Adipocyte (in vitro differentiated cells): Measurements from ENCODE around the gene CEBPB.
A peak's percentile ranks its signal among the peaks of the same experiment; 100 is the strongest.

ENCODE experiments used
- DNase-seq: peaks from one replicate; pipeline ENCODE4 v3.0.0-alpha.2; 2015; ENCODE audit warnings: low read depth
- H3K27me3 ChIP-seq: replicated peaks from 2 replicates; pipeline ENCODE4 v1.7.0; 2013; ENCODE audit warnings: mild to moderate bottlenecking, low read length, moderate library complexity; ENCODE audit not compliant: control insufficient read depth, insufficient read depth
- H3K36me3 ChIP-seq: 2 replicates; pipeline ENCODE4 v1.7.0; 2013; ENCODE audit warnings: low read length, mild to moderate bottlenecking, moderate library complexity; ENCODE audit not compliant: control insufficient read depth, insufficient read depth, severe bottlenecking
- H3K4me1 ChIP-seq: 2 replicates; pipeline ENCODE4 v1.7.0; 2013; ENCODE audit warnings: mild to moderate bottlenecking, low read length, moderate library complexity; ENCODE audit not compliant: control insufficient read depth, insufficient read depth
- H3K4me3 ChIP-seq: 2 replicates; pipeline ENCODE4 v1.7.0; 2013; ENCODE audit warnings: mild to moderate bottlenecking, low read length, moderate library complexity
- H3K9ac ChIP-seq: 2 replicates; pipeline ENCODE4 v1.7.0; 2013; ENCODE audit warnings: mild to moderate bottlenecking, low read length, moderate library complexity
- H3K9me3 ChIP-seq: 2 replicates; pipeline ENCODE4 v1.7.0; 2013; ENCODE audit warnings: mild to moderate bottlenecking, low read length, moderate library complexity; ENCODE audit not compliant: control insufficient read depth

The CEBPB gene

GRCh38 chr20:50216543-50217206 is 26.0 kb downstream of the CEBPB start:
- Histone ChIP-seq H3K4me3 (no peak overlapping the region), H3K4me1 (peaks cover 32% of the 10 kb centered on the region), H3K9me3 (peaks cover 3% of the 10 kb centered on the region), H3K9ac (no peak overlapping the region), H3K36me3 (no peaks in the 10 kb centered on the region), H3K27me3 (no peaks in the 10 kb centered on the region)
- DNase-seq = no peak

- Histone ChIP-seq H3K4me3 (no peak overlapping the region), H3K27me3 (no peaks in the 10 kb centered on the region), H3K4me1 (peaks cover 36% of the 10 kb centered on the region), H3K9me3 (peaks cover 3% of the 10 kb centered on the region), H3K9ac (no peak overlapping the region), H3K36me3 (no peaks in the 10 kb centered on the region)
- no peak for DNase-seq
Observed at GRCh38 chr20:50217207-50217949, 26.7 kb downstream of the CEBPB start.

GRCh38 chr20:50218987-50219435 is 28.4 kb downstream of the CEBPB start:
- Histone ChIP-seq H3K36me3 (no peaks in the 10 kb centered on the region), H3K27me3 (no peaks in the 10 kb centered on the region), H3K4me3 (peak overlapping the region; percentile 9), H3K9ac (peak overlapping the region; percentile 72), H3K9me3 (peaks cover 3% of the 10 kb centered on the region), H3K4me1 (peaks cover 37% of the 10 kb centered on the region)
- no peak for DNase-seq

GRCh38 chr20:50219600-50219999 is 29.0 kb downstream of the CEBPB start:
- no peak overlapping the region for H3K4me3 ChIP-seq
- peak overlapping the region; percentile 72 for H3K9ac ChIP-seq
- H3K4me1 ChIP-seq = peaks cover 42% of the 10 kb centered on the region
- H3K27me3 ChIP-seq = no peaks in the 10 kb centered on the region
- peaks cover 3% of the 10 kb centered on the region for H3K9me3 ChIP-seq
- no peaks in the 10 kb centered on the region for H3K36me3 ChIP-seq
- DNase-seq = no peak

GRCh38 chr20:50220093-50220893 is 29.7 kb downstream of the CEBPB start:
- H3K27me3 ChIP-seq = no peaks in the 10 kb centered on the region
- peaks cover 3% of the 10 kb centered on the region for H3K9me3 ChIP-seq
- H3K9ac ChIP-seq = peak overlapping the region; percentile 72
- H3K4me3 ChIP-seq = no peak overlapping the region
- H3K4me1 ChIP-seq = peaks cover 42% of the 10 kb centered on the region
- DNase-seq = no peak
- H3K36me3 ChIP-seq = no peaks in the 10 kb centered on the region

GRCh38 chr20:50220894-50221365 is 30.3 kb downstream of the CEBPB start:
- Histone ChIP-seq H3K27me3 (no peaks in the 10 kb centered on the region), H3K4me3 (no peak overlapping the region), H3K9ac (peak overlapping the region; percentile 72), H3K4me1 (peaks cover 44% of the 10 kb centered on the region), H3K36me3 (no peaks in the 10 kb centered on the region), H3K9me3 (peaks cover 3% of the 10 kb centered on the region)
- DNase-seq = no peak

- Histone ChIP-seq H3K4me3 (no peak overlapping the region), H3K27me3 (no peaks in the 10 kb centered on the region), H3K9me3 (peaks cover 3% of the 10 kb centered on the region), H3K4me1 (peaks cover 51% of the 10 kb centered on the region), H3K36me3 (no peaks in the 10 kb centered on the region), H3K9ac (peak overlapping the region; percentile 72)
- no peak for DNase-seq
Observed at GRCh38 chr20:50221501-50222308, 31.1 kb downstream of the CEBPB start.

GRCh38 chr20:50222309-50223038 is 31.8 kb downstream of the CEBPB start:
- Histone ChIP-seq H3K9me3 (peaks cover 3% of the 10 kb centered on the region), H3K4me3 (no peak overlapping the region), H3K4me1 (peaks cover 56% of the 10 kb centered on the region), H3K9ac (peak overlapping the region; percentile 67), H3K27me3 (no peaks in the 10 kb centered on the region), H3K36me3 (no peaks in the 10 kb centered on the region)
- DNase-seq = no peak

- no peak for DNase-seq
- Histone ChIP-seq H3K36me3 (no peaks in the 10 kb centered on the region), H3K4me3 (no peak overlapping the region), H3K27me3 (no peaks in the 10 kb centered on the region), H3K4me1 (peaks cover 56% of the 10 kb centered on the region), H3K9ac (peak overlapping the region; percentile 57), H3K9me3 (peaks cover 3% of the 10 kb centered on the region)
Observed at GRCh38 chr20:50223039-50224005, 32.7 kb downstream of the CEBPB start.
